ENCODE data around the gene TSPAN10.
"Not testable (repeated sequence)": the region's sequence is repeated elsewhere in the genome, so short reads cannot be mapped to it uniquely, and the experiment has no call there.

TSPAN10 gene

DNA sequence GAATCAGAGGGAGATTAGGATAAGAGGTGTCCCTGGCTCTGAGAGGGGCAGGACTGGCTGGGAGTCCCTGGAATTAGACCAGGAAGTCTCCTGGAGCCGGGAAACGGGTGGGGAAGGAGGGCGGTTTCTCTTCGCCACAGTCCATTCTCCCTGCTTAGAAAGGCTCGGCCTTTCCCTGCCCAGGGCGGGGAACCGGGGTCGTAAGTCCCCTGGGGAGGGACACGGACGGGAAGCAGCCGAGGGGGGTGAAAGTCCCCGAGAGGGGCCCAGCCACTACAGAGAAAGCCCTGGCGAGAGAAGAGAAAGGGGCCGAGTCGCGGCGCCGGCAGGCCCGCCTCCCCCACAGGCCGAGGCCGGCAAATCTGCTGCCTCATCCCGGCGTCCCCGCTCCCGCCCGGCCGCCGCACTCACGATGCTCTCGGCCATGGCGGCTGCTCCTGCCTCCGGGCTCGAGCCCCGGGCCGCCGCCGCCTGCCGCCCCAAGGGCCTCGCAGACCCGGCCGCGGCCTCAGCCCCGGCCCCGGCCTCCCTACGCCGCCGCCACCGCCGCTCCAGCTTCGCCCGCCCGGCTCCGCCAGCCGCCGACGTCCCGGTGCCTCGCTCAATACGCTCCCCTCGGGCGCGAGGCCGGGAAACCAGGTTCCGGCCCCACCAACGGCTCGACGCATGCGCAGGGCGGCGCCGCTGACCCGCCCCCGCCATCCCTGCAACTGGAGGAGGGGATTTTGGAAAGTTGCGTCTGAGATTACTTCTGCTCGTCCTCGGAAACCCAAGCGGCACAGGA is at the start of gene TSPAN10, which contains the start of gene NPLOC4:
TSPAN10 (plus strand) TSS at position 692 of the 784 bp plus-strand sequence. CDS start 5,217 bp downstream, outside the sequence.
NPLOC4 (minus strand) TSS at position 608 of the 784 bp plus-strand sequence; CDS start at position 426, 182 bp downstream.
- DNase-seq (ENCODE audit: extremely low read depth in 1 of 2, low read depth in 1 of 2) = peak; percentile 69 to 71

DNA sequence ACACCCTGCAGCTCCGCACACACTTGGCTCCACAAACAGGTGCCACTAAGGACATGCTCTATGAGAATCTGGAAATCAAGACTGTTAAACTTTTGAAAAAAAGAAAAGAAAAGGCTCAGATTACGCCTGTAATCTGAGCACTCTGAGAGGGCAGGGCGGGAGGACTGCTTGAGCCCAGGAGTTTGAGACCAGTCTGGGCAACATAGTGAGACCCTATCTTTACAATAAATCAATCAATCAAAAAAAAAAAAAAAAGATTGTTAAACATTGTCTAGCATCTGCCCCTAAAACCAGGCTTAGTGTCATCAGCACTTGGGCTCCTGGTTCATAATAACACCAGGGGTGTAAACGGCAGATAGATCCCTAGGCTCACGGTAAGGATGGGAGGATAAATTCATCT is 47.4 kb upstream of the TSPAN10 start:
- no peak for DNase-seq (ENCODE audit: extremely low read depth in 1 of 2, low read depth in 1 of 2)

DNA sequence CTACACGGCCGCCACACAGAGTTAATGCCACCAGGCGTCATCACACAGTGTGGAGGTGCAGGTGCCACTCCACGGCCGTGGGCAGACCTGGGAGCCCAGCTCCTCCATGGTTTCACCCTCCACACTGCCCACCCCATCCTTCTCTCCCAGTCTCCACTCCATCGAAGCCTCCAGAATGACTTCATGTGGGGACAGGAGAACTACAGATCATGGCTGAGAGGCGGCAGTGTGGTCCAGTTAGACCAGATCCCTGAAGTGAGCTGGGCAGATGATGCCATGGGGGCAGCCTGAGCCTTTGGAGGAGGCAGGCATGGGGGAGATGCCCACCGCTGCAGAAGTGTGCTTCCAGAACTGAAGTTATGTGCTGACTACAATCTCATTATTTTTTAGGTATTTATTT is 46.9 kb upstream of the TSPAN10 start:
- no peak for DNase-seq (ENCODE audit: extremely low read depth in 1 of 2, low read depth in 1 of 2)

DNA sequence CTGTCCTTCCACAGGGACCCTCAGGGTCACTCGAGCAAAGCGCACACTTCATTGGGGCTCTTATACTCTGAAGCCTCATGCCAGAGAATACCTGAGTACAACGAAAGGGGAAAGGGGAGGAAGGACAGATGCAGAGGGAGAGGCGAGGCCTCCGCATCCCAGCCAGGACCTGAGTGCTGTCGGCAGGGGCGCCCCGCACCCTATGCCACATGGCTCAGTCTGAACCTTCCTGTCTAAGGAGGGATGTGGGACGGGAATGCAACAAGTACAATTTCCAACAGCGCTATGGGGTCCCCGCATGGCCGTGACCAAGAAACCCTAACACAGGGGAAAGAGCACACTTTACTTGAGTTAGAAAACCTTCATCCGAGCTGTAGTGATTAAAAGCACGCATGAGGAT is 45.0 kb upstream of the TSPAN10 start:
- DNase-seq (ENCODE audit: extremely low read depth in 1 of 2, low read depth in 1 of 2) = no peak

DNA sequence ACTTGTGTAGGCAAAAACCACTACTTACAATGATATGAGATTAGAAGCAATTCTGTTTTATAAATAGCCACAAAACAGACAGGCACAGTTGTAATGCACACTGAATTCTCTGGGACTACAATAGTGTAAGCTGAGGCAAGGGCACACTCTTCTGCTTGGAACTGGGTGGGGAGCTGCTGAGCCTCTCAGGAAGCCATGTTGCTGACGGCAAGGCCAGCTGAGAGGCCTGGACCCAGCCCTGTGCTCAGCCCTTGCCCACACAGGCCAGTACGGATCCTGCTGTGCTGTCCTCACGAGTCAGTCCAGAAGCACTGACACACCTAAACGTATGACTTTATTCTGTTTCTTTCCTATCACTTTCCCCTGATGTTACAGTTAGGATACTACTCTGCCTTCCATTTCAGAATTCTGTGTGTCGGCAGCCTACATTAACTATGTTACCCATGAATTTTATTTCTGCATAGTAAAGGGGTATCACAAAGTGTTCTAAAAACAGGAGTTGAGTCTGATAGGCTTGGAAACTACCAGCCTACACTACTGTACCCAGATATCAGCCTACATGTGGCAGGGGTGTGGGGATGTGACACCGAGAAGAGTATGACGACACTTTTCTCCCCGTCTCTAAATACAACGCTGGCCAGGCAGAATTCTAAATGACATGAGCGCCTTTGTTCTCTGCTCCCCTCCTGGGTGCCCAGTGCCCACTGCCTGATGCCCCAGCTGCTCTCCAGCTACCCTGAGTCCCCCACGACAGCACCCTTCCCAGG is 43.7 kb upstream of the TSPAN10 start:
- no peak for DNase-seq (ENCODE audit: extremely low read depth in 1 of 2, low read depth in 1 of 2)

DNA sequence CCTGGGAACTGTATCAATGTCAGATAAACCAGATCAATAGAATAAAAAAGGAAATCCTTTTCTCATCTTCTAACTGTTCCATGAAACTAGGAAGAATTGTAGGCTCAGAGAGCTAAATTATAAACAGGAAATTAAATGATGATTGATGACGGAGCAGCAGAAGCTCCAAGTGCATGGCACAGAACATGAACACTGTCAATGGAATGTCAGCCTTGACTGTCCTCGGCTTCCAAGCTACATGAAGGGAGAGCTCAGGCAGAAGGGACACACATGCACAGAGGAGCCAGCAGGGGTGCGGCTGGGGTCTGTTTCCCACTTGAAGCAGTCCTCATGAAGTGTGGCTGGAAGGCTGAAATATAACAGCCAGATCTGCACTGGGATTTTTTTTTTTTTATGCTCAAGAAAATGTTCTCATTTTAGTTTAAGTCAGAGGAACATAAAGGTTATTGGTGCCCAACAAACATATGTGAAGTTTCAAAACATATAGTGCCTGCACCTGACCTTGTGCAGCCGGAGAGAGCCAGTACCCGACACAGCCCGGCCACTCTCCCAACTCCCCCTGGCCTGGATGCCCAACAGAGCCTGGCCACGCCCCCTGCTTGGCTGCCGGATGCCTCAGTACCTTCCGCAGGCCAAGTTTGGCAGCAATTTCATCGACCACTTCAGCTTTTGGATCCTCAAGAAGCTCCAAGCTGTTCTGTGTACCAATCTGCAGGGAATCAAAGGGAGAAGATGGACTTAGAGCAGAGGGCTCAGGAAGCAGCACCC is 37.1 kb upstream of the TSPAN10 start:
- no peak for DNase-seq (ENCODE audit: extremely low read depth in 1 of 2, low read depth in 1 of 2)

DNA sequence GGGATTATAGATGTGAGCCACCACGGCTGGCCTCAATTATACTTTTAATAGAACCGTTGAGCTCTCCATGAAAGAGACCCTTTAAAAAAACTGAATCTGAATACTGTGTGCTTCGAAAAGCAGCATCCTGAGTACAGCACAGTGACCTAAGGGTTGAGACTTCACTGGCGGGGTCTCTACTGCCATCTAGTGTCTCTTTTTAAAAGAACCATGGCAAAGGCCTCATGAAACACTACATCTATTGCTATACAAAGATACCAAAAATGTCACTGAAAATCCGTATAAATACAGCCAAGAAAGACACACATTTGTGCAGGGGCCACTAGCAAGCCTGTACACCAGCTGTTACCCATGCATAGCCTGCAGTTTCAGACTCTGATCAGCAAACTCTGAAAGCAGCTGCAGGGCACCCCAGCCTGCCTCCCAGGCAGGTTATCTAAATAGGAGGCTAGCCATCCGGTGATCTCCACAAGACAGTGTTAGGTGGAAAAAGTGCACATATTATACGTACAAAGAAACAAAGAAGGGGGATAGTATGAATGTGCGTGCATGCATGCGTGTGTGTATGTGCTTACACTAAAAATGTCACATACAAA is 35.4 kb upstream of the TSPAN10 start:
- no peak for DNase-seq (ENCODE audit: extremely low read depth in 1 of 2, low read depth in 1 of 2)

DNA sequence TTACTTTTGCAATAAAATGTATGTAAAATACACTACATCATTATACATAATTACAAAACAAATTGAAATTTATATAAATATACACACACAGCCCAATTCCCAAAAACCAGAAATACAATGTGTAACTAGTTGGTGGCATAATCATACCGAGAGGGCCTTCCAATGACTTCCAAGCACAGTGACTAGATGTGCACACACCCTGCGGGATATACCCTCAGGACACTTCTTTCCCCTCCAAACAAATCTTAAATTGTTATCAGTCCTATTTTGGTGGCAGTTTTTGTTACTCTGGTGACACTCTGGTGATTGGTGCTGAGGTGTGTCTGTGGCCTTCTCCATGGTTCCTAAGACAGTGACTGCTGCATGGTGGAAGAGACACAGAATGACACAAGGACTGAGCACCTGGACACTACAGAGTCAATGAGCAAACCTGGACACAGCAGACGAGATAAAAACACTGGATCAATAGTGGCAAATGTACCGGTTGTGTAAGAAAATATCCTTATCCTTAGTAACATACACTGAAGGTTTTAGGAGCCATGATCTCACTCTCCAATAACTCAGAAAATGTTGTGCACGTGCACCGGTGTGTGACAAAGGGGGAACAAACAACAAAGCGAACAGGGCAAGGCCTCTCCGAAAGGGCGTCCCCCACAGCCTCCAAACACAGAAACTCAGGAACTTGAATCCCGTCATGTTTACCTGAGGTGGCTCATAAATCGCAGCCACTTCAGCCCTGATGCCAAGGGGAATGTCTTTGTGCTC is 33.0 kb upstream of the TSPAN10 start:
- no peak for DNase-seq (ENCODE audit: extremely low read depth in 1 of 2, low read depth in 1 of 2)

DNA sequence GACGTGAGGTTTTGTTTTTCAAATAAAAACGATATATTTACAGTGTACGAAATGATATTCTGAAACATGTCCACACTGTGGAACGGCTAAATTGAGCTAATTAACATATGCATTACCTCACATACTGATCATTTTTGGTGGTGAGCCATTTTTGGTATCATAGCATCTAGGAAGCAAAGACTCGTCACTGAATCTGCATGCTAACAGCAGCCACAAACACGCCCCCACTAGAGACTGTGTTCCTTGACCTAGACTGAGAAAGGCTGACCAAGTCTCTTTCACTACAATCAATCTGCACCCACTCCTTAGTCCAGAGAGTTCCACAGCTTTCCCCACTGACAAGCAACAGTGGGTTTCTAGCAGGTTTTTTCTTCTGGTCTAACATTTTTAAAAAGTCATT is 29.6 kb upstream of the TSPAN10 start:
- DNase-seq (ENCODE audit: extremely low read depth in 1 of 2, low read depth in 1 of 2) = no peak

DNA sequence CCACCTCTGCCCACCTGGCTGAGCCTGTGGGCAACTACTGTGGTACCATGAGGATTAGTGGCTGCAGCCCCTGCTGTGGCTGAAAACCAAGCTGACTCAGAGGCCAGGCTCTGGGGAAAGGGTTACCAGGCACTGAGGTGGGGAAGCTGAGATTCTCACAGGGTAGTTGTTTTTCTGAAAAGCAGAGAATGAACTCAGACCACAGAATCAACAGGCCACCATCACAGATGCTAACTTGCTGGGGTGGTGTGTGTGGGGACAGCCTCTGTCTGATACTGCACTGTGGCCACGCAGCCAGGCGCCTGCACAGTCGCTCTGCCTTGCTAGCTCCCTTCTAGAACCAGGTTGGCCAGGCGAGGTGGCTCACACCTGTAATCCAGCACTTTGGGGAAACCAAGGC is 28.9 kb upstream of the TSPAN10 start:
- DNase-seq (ENCODE audit: extremely low read depth in 1 of 2, low read depth in 1 of 2) = peak in 1 of 2 donors; percentile 52

DNA sequence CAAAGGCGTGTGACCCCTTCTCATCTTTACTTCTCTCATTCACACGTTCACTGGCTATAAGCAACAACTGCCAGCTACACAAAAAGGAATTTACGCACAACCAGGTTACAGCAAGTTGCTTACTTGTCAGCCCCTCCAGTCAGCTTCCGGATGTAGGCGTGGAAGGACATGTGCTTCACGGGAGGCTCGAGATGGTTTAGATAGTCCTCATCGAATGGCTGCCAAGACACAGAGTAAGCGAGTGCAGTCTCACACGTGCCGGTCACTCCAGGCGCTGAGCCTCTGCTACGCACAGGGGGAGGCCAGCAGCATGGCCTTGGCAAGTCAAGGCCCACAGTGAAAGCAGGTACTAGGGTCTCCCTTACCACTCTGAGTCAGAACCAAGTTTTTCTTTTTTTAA is 28.4 kb upstream of the TSPAN10 start:
- no peak for DNase-seq (ENCODE audit: extremely low read depth in 1 of 2, low read depth in 1 of 2)

DNA sequence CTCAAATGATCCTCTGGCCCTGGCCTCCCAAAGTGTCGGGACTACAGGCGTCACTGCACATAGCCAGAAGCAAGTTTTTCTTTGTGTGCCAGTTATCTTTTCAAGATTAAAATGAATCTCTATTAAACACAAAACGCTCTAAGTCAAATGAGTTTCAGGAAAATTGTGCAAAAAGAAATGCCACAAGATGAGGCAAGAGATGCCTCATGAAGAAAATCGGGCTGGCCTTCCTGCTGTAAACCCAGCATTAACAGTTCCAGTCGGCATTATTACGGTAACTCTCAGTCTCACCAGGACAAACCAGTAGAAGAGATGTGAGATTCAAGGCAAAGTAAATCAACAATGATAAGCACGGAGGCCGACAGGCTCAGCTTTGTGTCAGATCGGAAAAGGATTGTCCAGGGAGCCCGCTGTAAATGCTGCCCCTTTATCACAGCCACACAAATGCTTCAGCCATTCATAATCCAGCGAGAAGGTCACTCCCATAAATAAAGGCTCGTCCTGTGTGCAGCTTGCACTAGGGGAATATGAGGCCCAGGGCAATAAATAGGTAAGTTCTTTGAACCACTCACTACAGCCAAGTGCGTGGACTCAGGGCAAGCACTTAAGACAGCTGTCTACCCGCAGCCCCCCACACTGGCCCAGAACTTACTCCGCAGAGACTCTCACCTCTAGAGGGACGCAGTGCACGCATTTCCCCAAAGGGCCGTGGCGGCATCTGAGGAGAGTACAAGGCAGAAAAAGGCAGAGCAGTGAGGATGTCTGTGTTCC is 27.3 kb upstream of the TSPAN10 start:
- no peak for DNase-seq (ENCODE audit: extremely low read depth in 1 of 2, low read depth in 1 of 2)

DNA sequence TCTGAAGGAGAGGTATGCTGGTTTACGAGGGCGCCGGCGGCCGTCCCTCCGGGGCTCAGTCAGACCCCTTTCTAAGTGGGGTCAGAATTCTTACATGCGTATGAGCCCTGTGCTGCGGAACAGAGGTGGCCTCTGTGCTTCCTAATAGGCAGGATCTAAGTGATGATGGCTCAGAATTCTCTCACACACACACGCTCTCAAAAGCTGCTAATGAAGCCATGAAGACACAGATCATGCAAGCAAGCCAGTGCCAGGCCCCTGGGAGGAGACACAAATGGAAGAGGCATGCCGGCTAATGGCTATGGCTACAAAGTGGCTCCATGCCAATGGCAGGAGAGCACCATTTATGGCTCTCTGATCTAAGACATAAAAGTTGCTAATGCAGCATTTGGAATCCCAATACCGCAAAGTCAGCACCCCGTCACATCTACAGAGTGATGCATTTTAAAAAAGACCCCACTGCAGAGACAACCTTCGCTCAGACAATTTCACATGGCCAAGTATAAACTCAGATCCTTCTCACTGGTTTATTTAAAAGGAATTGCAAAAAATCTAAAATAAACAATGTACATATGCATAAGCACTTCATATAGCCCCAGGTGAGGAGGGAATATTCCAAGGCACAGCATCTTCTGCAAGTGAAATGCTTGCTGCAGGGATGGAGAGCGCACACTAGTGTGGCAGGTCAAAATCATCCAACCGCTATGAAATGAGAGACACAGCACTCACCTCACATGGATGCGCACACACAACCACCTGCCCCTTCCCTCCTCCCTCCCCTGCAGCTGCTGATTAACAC is 24.6 kb upstream of the TSPAN10 start:
- no peak for DNase-seq (ENCODE audit: extremely low read depth in 1 of 2, low read depth in 1 of 2)

DNA sequence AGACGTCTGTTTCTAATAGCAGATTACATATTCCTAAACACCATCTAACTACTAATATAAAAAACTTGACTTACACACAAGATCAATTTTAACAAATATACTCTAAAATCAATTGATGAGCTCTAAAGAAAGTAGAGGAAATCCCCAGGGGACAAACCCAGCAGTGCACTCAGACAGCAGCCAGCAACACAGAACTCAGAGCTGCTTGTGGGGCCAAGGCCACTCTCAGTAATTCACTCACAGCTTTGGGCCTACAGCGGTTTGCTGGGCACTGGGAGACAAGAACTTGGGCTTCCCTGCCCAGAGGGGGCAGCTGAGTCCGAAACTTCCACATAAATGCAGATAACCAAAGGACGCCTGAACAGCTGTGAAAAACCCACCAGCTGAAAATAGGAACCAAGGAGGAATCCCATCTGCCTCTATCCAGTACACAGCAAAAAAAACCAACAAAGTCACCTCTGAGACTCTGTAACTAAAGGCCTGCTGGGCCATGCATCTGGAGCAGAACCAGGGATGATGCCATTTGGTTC is 21.5 kb upstream of the TSPAN10 start:
- DNase-seq (ENCODE audit: extremely low read depth in 1 of 2, low read depth in 1 of 2) = no peak

DNA sequence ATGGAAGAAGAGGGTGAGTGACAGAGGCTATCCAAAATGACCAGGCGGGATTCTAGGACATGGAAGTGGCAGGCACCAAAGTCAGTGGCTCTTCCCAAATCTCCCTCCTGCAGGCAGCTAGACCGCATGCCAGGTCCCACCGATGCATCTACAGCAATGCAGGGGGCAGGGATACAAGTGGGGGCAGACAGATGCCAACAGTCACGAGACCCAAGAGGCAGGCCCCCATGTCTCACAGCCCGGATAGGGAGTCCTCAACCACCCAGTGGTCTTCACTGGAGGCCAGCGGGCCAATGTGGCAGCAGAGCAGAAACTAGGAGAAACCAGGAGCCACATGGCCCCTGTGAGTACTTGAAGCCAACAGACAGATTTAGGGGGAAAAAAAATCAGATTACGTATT is 20.1 kb upstream of the TSPAN10 start:
- DNase-seq (ENCODE audit: extremely low read depth in 1 of 2, low read depth in 1 of 2) = no peak

DNA sequence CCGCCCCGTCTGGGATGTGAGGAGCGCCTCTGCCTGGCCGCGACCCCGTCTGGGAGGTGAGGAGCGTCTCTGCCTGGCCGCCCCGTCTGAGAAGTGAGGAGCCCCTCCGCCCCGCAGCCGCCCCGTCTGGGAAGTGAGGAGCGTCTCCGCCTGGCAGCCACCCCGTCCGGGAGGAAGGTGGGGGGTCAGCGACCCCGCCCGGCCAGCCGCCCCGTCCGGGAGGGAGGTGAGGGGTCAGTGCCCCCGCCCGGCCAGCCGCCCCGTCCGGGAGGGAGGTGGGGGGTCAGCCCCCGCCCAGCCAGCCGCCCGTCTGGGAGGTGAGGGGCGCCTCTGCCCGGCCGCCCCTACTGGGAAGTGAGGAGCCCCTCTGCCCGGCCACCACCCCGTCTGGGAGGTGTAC is 18.7 kb upstream of the TSPAN10 start:
- not testable (repeated sequence) for DNase-seq (ENCODE audit: extremely low read depth in 1 of 2, low read depth in 1 of 2)

DNA sequence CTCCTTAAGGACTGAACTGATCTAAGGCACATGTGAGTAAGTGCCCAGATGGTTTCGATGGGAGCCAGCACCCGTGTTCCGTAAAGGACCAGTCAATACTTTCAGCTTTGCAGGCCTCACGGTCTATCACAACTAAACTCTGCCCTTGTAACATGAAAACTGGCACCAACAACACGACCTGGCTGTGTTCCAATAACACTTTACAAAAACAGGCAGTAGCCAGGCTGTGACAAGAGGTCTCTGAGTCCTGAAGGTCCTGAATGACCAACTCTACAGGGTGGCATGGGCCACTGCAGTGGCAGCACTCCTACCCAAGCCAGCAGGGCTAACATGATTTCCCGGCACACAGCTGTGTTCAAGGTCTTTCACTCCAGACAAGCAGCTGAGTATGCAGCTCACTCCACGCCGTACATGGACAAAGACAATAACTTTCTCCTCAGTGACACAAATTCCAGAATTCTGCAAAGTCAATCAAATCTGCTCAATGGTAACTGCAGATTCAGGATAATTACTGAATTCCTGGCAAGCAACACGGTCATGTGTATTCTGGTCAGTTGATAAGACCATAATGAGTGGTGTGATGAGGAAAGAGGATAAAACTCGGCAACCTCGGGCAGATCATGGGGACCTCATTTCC is 15.4 kb upstream of the TSPAN10 start:
- DNase-seq (ENCODE audit: extremely low read depth in 1 of 2, low read depth in 1 of 2) = no peak

DNA sequence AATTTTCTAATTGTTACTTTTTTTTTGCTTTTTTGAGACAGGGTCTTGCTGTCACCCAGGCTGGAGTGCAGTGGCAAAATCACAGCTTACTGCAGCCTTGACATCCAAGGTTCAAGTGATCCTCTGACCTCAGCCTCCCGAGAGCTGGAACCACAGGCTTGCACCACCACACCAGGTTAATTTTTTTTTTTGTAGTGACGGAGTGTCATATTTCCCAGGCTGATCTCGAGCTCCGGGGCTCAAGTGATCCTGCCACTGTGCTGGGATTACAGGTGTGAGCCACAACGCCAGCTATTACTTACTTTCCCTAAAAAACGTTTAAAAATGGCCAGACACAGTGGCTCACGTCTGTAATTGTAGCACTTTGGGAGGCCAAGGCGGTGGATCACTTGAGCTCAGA is 6.7 kb upstream of the TSPAN10 start:
- no peak for DNase-seq (ENCODE audit: extremely low read depth in 1 of 2, low read depth in 1 of 2)
